OCI-LY7 (cell line): ENCODE measurements around the gene B3GNT2.

Source experiments
- EZH2phosphoT487 ChIP-seq: fragments of 200-600 bp; sonication (generic); IDR thresholded peaks from 2 replicates; pipeline ENCODE4 v1.6.1; 2018; ENCODE audit warnings: low read depth, borderline replicate concordance, mild to moderate bottlenecking, mixed run types, antibody characterized with exemption, low read length, moderate library complexity, mixed read lengths
- TF ChIP-seq, protein P1 (sequence below): fragments of 200-600 bp; sonication (generic); conservative IDR thresholded peaks from 2 replicates; pipeline ENCODE4 v1.5.1; 2014; ENCODE audit warnings: mild to moderate bottlenecking, antibody characterized with exemption, low read length, moderate library complexity, mixed read lengths

DNA sequence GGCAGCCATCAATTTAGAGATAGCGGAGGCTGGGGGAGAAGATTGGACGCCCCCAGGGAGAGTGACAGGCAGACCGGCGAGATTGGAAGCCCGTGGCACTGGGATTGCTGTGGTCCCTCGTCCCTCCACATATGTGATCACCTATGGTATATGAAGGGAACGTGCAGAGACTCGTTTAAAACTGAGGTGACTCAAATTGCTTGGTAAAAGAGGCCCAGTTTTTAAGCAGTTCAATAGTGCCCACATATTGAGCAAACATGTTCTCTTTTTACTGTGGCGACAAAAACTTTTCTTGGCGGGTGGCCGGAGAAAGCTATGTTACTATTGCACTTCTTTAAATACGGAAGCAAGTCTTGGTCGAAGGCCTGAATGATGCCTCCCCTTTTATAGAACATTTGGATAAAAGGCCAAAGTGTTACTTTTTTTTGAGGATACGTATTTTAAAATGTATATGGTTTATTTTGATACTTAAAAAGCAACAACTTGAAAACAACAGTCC, 9.1 kb downstream of the B3GNT2 start:
- TF ChIP-seq, protein P1, sequence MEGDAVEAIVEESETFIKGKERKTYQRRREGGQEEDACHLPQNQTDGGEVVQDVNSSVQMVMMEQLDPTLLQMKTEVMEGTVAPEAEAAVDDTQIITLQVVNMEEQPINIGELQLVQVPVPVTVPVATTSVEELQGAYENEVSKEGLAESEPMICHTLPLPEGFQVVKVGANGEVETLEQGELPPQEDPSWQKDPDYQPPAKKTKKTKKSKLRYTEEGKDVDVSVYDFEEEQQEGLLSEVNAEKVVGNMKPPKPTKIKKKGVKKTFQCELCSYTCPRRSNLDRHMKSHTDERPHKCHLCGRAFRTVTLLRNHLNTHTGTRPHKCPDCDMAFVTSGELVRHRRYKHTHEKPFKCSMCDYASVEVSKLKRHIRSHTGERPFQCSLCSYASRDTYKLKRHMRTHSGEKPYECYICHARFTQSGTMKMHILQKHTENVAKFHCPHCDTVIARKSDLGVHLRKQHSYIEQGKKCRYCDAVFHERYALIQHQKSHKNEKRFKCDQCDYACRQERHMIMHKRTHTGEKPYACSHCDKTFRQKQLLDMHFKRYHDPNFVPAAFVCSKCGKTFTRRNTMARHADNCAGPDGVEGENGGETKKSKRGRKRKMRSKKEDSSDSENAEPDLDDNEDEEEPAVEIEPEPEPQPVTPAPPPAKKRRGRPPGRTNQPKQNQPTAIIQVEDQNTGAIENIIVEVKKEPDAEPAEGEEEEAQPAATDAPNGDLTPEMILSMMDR, result no peak
- no peak for TF ChIP-seq EZH2phosphoT487
